ENCODE results near the gene KY.

DNA sequence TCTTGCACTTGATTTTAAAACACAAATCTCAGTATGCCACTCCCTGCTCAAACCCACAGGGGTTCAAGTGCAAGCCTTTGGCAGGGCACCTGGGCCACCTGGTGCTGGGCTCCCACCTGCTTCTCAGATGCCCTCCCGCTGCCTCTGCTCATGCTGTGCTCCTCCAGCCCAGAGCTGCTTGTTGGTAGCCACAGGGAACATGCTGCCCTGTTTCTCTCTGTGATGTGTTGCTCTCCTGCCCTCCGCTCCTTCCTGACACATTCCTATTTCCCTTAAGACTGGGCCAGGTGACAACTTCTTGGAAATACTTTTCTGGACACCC, 27.1 kb upstream of the KY start:
- TF ChIP-seq POLR2A (IDR thresholded peaks at IDR 0.05; ENCODE audit: low read depth, low read length) = no peak
- TF ChIP-seq POLR2AphosphoS5 (IDR thresholded peaks at IDR 0.05; ENCODE audit: low read depth, low read length) = no peak
